HG03439 (cell line): Measurements from ENCODE around the gene POLG.

Source experiments
- ATAC-seq: cut with Tn5 transposase; IDR thresholded peaks from one replicate; pipeline ENCODE4 v1.9.1; 2021; ENCODE audit warnings: mild to moderate bottlenecking, moderate library complexity; ENCODE audit not compliant: unreplicated experiment

Gene POLG

DNA sequence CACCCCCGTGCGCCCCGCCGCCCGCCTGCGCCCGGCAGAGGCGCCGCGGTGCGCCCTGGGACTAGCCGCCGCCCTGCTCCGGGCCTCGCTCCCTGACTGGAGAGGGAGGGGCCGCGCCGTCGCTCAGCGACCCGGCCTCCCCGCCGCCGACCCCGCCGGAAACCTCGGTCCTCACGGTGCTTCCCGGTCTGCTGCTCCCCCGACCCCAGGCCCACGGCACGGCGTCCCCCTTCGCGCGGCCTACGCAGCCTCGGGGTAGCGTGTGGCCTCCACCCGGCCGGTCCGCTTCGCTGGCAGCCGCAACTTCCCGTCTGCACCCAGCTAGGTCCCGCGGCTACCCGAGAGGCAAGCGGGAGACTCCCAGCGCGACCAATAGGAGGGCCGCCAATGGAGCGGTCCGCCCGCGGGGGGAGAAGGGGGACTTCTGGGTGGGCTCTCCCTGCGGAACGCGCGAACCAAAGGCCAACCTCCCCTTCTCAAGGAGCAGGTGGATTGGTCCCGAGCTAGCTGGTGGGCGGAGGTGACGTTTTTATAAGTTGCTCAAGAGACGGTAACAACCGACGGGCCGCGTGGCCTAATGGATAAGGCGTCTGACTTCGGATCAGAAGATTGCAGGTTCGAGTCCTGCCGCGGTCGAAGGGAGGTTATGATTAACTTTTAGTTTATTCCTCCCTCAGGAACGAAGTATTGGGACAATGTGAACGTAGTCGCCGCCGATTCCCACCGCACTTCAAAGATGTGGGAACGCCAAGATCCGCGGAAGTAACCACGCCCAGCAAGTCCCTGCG is at the start of gene POLG:
POLG (minus strand) TSS at position 315 of the 788 bp plus-strand sequence. CDS start 1,070 bp downstream, outside the sequence.
- peak; percentile 89 for ATAC-seq

DNA sequence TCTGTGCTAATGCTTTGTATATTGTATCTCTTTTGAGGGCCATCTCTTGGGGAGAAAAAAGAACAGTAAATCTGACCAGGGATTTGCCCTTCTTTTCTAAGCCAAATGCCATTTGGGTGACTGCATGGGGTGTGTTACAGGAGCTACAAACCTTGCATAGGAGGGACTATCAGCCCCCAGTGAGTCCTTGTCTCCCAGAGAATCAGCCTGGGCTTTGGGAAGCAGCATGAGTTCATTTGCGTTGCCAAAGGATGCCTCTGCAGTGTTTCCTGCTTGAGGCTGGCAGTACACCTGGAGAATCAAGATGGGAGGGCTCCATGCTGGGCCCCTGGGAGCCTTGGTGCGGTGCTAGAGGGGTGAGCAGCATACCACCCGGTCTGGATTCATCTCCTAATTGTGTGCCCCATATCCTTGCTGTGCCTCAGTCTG is 49.6 kb upstream of the POLG start:
- ATAC-seq, result no peak

DNA sequence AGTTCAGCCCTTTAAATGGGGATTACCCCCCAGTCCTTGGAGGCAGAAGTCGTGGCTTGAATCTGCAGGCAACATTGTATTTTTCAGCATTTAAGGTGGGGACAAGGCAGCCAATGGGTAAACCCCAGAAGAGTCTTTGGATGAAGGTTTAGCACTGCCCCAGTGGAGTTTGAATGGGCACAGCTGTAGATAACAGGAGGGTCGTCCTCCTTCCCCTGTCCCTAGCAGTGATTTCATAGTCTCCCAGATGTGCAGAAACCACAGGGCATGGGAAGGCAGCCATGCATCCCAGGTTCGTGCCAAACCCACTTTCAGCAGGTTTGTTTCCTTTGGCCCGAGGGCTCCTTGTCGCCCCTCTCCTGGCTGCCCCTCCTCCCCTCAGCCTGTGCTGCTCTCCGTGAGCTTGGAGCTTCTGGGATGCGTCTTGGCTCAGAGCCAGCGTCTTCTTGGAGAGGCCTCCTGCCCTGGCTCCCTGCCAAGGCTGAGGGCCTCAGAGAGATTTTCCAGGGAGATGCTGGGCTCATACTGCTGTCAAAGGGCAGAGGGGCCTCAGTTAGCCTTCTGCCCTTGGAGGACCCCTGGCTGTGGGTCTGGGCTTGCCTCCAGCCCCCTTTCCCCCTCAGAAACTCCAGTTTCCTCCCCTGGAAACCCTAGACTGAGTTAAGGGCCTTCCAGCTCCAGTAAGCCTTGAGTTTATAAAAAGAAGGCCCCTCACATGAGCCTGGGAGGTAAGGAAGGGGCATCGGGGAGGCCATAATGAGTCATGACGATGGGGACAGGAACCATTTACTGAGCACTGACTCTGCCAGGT is 48.9 kb upstream of the POLG start:
- ATAC-seq, result no peak

DNA sequence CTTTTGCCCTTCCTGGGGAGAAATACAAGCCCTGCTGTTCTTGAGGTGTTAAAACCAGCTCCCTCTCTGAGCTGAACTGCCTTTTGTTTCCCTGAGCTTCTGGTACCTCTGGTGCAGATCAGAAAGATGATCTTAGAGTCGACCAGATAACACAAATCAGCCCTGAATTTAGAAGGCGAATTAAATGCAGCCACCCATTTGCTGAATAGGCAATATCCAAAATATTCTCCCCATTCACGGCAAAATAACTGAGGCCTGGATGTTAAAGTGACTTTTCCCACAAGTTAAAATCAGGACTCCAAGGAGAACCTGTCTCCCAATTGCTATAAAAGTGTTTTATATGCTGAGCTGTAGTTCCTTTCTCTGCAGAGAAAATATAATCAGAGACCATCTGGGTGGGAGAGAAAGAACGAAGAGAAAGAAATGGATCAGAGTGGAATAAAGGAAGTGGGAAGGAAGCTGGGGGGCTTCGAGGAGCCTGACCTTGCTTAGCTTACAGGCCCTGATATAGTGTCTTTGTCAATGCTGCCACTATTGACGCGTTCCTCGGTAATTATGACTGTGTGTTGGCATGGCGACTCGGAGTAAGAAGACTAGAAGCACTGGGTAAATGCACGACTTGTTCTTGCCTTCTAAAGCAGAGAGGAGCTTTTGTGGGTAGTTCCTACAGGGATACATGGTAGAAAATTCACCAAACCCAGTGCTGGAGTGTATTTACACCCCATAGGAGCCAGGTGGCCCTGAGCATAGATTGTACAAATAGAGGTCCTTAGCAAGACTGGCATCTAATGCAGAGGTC is 47.5 kb upstream of the POLG start:
- ATAC-seq, result no peak

DNA sequence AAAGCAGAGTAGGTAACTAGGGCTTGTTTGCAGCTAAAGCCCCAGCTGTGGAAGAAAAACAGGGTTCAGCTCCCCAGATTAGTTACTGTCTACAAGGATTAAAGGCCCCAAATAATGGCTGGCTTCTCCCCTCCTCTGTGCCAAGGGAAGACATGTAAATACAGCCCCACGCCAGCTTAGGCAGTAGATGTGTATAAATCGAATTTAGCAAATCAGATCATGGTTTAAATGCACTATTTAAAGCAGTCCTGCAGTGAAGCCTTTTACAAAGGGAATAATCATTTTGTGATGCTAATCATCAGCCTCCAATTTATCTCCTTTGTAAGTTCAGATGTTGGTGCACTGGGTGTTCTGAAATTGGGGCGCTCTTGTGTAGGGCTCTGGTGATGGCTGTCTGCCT is 46.7 kb upstream of the POLG start:
- ATAC-seq, result no peak

DNA sequence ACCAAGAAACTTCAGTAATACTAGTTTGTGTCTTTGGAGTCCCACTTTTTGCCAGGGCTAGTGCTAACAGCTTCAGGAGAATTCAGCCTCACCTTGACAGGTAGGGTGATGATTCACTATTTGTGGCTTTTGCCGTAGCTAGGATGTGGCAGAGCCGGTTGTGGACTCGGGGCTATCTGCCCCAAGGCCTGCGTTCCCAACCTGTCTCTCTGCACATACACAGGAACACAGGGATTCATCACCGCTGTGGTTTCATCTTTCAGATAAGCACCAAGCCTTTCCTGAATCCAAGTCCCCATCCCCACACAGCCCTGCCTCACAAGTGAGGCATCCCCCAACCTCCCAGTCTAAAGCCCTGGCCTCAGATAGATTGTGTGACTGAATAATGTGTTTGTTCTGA is 45.2 kb upstream of the POLG start:
- no peak for ATAC-seq

DNA sequence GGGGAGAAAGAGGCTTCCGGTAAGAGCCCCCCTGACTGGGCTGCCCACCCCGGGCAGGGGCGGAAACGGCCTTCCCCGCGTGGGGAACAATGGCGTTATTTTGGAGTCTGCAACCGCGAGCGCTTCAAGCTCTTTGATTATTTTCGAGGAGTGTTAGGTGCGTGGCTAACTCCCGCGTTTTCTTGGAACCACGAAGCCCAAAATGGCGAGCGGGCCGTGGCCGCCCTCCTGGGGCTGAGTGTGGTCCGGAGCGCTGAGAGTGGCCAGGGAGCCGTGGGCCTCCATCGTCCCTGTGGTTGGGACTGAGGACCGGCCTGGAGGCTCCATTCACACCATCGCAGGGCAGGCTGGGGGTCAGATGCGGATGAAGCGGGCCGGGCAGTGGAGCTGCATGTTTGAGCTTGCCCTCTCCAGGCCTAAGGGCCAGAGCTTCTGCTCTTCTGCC is 44.6 kb upstream of the POLG start:
- no peak for ATAC-seq

DNA sequence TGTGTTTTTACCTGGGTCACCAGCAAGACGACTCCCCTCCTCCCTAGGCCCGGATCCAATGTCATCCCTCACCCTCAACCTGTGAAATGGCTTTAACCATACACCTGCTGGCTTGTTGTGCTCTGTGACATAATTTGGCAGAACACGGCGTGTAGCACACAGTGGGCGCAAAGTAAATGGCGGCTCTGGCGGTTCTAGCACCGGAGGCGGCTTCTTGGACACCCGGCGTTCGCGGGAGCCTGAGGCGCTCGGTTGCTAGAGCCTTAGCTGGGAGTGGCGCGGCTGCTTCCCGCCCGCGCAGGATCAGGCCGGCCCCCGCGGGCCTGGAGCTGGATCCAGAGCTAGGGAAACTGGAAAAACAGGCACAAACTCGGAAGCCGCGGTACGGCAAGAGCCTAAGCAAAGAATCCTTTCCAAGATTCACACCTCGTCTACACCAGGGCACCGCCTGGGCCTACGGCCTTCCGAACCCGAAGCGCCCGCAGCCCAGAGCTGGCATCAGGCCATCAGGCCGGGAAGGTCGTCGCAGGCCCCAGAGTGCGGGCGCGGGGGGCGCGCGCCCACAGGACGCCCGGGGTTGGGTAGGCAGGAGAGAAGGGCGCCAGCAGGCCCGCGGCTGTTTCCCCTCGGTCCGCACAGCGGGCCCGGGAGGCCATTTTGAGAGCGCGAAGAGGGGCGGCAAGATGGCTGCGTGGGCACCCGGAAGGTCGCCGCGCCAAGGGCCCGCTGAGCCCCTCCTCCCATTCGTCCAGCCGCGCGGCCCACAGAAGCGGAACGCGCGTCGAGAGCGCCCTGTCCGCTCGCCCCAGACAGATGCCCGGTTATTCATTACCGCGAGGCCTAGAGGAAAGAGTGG is 43.9 kb upstream of the POLG start:
- ATAC-seq, result no peak

DNA sequence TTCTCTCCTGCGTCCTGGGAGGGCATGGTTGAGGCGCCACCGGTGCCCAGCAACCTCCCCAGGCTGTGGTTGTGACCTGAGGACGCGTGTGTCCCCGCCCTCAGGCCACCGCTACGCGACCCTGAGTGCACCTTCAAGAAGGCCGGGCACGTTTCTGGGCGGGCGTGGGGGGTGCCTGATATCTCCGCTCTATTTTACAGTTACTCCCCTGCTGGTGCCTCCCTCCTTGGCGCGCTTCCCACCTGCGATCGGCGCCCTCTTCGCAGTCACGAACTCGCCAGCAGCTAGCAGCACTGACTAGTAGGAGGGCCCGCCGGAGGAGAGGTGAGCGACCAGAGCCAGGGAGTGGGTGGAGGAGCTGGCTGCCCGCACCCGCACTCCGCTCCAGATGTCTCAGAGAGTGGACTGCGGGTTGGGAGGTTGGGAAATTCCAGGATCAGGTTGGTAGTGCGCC is 43.2 kb upstream of the POLG start:
- no peak for ATAC-seq

DNA sequence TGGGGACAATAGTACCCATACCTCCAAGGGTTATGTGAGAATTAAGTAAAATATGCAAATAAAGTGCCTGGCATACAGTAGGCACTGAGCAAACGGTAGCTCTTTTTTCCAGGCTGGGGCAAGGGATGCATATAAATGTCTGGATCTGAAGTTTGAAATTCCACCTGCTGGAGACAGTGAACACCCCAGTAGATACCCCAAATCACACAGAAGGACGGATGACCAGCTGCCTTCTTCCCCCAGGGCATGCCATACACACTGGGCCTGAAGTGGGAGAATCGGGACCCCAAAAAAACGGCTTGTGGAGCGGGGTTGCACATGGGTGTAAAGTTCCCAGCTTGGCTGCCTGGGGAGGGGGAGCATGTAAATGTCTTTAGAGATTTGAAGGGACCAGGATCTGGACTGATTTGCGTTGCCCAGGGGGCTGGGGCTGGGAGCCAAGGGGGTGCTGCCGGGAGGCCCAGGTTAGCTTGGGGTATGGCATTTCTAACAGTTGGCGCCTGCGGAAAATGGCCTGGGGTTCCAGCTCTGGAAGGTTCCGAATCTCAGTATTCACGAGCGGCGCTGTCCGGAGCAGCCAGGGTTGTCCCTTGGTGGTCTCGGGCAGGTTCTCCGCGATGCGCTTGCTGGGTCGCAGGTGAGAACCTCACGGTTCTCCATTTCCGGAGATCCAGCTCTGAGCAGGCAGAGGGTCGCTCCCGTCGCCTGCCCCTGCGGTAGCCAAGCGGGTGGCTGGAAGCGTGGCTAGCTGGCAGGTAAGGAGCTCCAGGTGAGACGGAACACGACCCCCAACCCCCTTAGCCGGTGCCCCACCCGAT is 42.6 kb upstream of the POLG start:
- ATAC-seq, result no peak

GRCh38 chr15:89376388-89376787 is 41.8 kb upstream of the POLG start:
- no peak for ATAC-seq

DNA sequence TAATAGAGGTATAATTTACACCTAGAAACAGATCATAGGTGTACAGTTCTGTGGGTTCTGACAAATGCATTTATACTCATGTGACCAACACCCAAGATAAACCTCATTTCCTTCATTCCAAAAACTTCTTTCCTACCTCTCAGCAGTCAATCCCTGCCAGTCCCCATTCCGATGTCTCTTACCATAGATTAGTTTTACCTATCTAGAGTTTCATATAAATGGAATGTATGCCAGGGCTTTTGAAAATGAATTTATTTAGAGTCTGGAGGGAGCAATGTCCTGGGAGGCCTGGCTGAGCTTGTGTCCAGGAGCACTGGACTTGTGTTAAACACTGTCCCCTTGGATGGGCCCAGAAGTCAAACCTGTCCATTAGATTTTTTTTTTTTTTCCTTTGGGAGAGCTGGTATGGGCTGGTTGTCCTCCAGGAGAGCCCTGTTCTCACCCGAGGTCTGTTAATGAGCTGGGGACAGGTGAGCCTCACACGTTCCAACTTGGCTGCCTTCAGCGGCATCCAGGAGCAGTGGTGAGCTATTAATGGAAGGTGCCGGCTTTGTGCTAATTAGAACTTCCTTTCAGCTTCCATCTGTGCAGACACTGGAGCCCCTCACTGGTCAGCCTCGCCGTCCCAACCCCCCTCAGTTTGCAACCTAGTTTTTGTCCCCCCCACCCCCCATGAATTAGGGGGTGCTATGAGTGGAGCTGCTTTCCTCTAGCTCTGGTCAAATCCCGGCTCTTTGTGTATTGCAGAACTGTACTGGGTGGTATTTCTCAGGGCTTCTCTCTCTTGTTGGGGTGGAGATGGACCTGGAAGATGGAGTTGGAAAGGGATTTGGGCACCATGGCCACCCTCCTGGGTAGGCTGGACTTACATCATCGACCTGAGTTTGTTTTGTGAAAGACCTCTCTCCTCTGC is 40.7 kb upstream of the POLG start:
- no peak for ATAC-seq

DNA sequence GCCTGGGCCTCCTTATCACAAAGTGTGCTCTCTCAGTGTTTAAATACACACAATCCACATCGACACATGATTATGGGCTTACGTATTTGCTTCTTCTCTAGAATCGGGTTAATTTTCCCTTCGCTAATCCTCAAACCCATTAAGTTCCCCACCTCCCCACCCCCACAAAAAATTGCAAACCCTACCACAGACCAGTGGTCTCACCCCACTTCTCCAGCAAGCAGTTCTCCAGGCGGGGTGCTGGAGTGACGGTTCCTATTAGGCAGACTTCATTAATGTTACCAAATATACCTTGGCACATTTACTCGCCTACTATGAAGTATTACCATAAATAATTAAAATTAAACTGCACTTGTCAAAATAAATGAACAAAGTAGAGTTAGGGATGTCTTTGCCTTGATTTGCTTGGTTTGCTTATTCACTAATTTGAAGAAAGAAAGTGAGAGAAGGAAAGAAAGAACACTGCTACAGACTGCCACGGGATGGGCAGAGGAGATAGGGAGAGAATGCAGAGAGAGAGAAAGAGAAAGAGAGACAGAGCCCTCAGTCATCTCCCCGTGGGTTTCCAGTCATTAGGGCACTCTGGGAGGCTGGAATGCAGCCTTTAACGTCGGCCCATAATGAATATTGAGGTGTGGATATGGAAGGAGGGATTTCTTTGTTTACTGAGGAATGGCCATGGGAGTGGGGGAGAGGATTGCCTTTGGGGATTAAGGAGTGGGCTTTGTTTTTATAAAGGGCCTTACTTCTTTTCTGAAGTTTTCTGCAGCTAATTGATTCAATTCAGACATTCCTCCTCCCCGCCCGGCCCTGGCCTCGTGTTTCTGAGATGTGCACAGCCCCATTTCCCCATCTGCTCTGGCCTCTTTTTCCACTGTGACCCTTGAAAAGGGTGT is 39.7 kb upstream of the POLG start:
- ATAC-seq, result no peak

- no peak for ATAC-seq
Observed at GRCh38 chr15:89372069-89372935, 37.7 kb upstream of the POLG start.

- ATAC-seq, result no peak
Observed at GRCh38 chr15:89371228-89372044, 36.8 kb upstream of the POLG start.

GRCh38 chr15:89370978-89371227 is 36.3 kb upstream of the POLG start:
- no peak for ATAC-seq
